Measurements from ENCODE around the gene GLIPR2. TPM values are rescaled to one million over a fixed set of nuclear protein-coding genes. Genes with fewer than 3 reads are reported as not detected.

GLIPR2 gene
- total and polyA plus RNA-seq, 2 of the 4 experiments (the other 2 are of a cell fraction), result 35.8 to 43.3 TPM

- WGBS, 2 experiments (ENCODE audit: extremely low coverage in 2 of 2, insufficient read length in 1 of 2), result 100% methylated on average over 1 of the region's 1 CpG; no CpG with 5 or more reads in 1 of the 2 experiments
- CTCF ChIA-PET, result interaction anchor here (0.7 to 1.9 kb wide), 3 partner anchors 9 to 276 kb away, joined by 3 to 5 read pairs (median 3); no protein-coding TSS in a partner anchor
These were observed 36.8 kb upstream of the GLIPR2 start for GRCh38 chr9:36099718-36100117.

More at GRCh38 chr9:36099718-36100117, 36.8 kb upstream of the GLIPR2 start:
- Histone ChIP-seq H3K18ac (ENCODE audit: low read depth, low read length) (peak overlapping the region; percentile 78), H2BK120ac (ENCODE audit: low read depth, low read length) (peak overlapping the region; percentile 91), H4K20me1 (ENCODE audit: insufficient read depth, low read length) (no peaks in the 10 kb centered on the region), H3K27ac (ENCODE audit: insufficient read depth, low read length) (peak overlapping the region; percentile 46), H3K4ac (ENCODE audit: low read depth, low read length) (peak overlapping the region; percentile 86), H4K5ac (ENCODE audit: low read depth, low read length) (peak overlapping the region; percentile 61), H3K4me2 (ENCODE audit: low read depth, low read length) (no peak overlapping the region), H3K9ac (ENCODE audit: low read depth, low read length) (no peak overlapping the region), H3K4me3 (ENCODE audit: insufficient read depth, low read depth, low read length) (no peak overlapping the region), H3K9me1 (ENCODE audit: insufficient read depth, low read length) (peaks cover 3% of the 10 kb centered on the region), H2AFZ (replicated peaks; ENCODE audit: low read length, poor library complexity) (no peak overlapping the region), H3K9me3 (ENCODE audit: control insufficient read depth, insufficient read depth, low read length) (no peaks in the 10 kb centered on the region), H3K14ac (replicated peaks; ENCODE audit: low read depth, low read length) (peak overlapping the region; percentile 88), H3K36me3 (ENCODE audit: control insufficient read depth, insufficient read depth, low read length) (peaks cover 2% of the 10 kb centered on the region), H3K79me1 (ENCODE audit: low read depth in 1 of 2, low read length in 2 of 2) (peaks cover 3 to 17% of the 10 kb centered on the region in 2 experiments; a peak in 3 of 4 replicates), H2BK15ac (ENCODE audit: low read depth, low read length) (peak overlapping the region; percentile 22; the same call in 1 of the 3 replicates), H2AK9ac (replicated peaks; ENCODE audit: low read depth, low read length, poor library complexity) (no peak overlapping the region), H2AK5ac (ENCODE audit: low read depth, low read length) (peak overlapping the region; percentile 56; the same call in 1 of the 2 replicates), H3K4me1 (ENCODE audit: control insufficient read depth, insufficient read depth, low read length) (peaks cover 16% of the 10 kb centered on the region), H2BK5ac (ENCODE audit: low read depth, low read length, poor library complexity, severe bottlenecking) (peak overlapping the region; percentile 96), H4K91ac (ENCODE audit: insufficient read depth, low read depth, low read length) (peak overlapping the region; percentile 84), H3K27me3 (ENCODE audit: control insufficient read depth, insufficient read depth, low read length) (no peaks in the 10 kb centered on the region), H3K56ac (ENCODE audit: extremely low read depth, insufficient read depth, low read length) (no peak overlapping the region), H4K8ac (ENCODE audit: low read depth in 2 of 2, low read length in 2 of 2) (peak overlapping the region; percentile 82 to 86), H2BK20ac (ENCODE audit: low read depth, low read length) (peak overlapping the region; percentile 94), H3K23ac (ENCODE audit: low read depth, low read length) (peak overlapping the region; percentile 81; the same call in 1 of the 2 replicates)
- dilution Hi-C loops (cut with HindIII; ENCODE audit: low sequenced_read_pairs, unreplicated experiment) (no loop called here), in situ Hi-C loops (cut with MboI; ENCODE audit: low sequenced_read_pairs) (no loop called here), intact Hi-C loops (cut with micrococcal nuclease) (loop anchor here (5.0 kb wide), 3 partner anchors 62 to 142 kb away; partner anchors contain the start of genes CLTA, OR2S2 and RECK)
- TF ChIP-seq CHD1 (IDR thresholded peaks at IDR 0.05; ENCODE audit: low read depth, low read length) (no peak), POLR2A (IDR thresholded peaks at IDR 0.05; ENCODE audit: low read depth, low read length) (no peak), RFX5 (IDR thresholded peaks at IDR 0.05; ENCODE audit: low read depth, low read length) (no peak), MXI1 (IDR thresholded peaks at IDR 0.05; ENCODE audit: borderline replicate concordance, low read depth, low read length) (no peak), MAFK (IDR thresholded peaks at IDR 0.05; ENCODE audit: low read depth, low read length) (no peak), RAD21 (IDR thresholded peaks at IDR 0.05; ENCODE audit: low read length) (no peak), CTCF (conservative IDR thresholded peaks at IDR 0.05; ENCODE audit: low read depth, low read length) (no peak), ELK1 (IDR thresholded peaks at IDR 0.05; ENCODE audit: borderline replicate concordance, low read depth, low read length) (no peak), BHLHE40 (IDR thresholded peaks at IDR 0.05; ENCODE audit: low read depth, low read length) (no peak), NFE2L2 (IDR thresholded peaks at IDR 0.05; ENCODE audit: low read depth, low read length) (no peak), CEBPB (IDR thresholded peaks at IDR 0.05; ENCODE audit: low read depth, low read length) (no peak)
- DNase-seq (no peak), ATAC-seq (ENCODE audit: low read depth) (no peak)
- POLR2A ChIA-PET (ENCODE audit: unreplicated experiment), result interaction anchor here (0.6 kb wide), 2 partner anchors 78 to 270 kb away, joined by 3 to 11 read pairs; no protein-coding TSS in a partner anchor
- BruUV-seq (replicated peaks), result no TSS peak
